ENCODE results near the gene NPW. TPM values are rescaled to one million over a fixed set of nuclear protein-coding genes. Genes with fewer than 3 reads are reported as not detected.

Gene NPW
- total RNA-seq, 1 experiment from 2014 or later, result 7.1 TPM

GRCh38 chr16:2038382-2039231 is 19.0 kb downstream of the NPW start:
- Mint-ChIP-seq H3K27me3 (ENCODE audit: low read depth) (no peaks in the 10 kb centered on the region), H3K4me1 (peaks cover 4 to 11% of the 10 kb centered on the region in 2 experiments; a peak in 3 of 4 replicates), H3K4me3 (no peak overlapping the region), H3K9me3 (no peaks in the 10 kb centered on the region), H3K36me3 (ENCODE audit: insufficient read depth in 1 of 3, low read depth in 3 of 3) (peaks cover 0 to 5% (median 2%) of the 10 kb centered on the region in 3 experiments; a peak in 5 of 7 replicates), H3K27ac (peak overlapping the region in 2 of 3 experiments; percentile 79 to 95; a peak in 3 of 7 replicates)
- no peak overlapping the region for H2AFZ ChIP-seq (ENCODE audit: low read length)
- H4K91ac ChIP-seq (ENCODE audit: insufficient read length, low read depth, low read length), result no peak overlapping the region
- no peak overlapping the region for H2BK15ac ChIP-seq (ENCODE audit: low read depth, low read length)
- H3K9ac ChIP-seq (ENCODE audit: extremely low read depth, insufficient read length, low read length), result no peak overlapping the region
- H3K79me2 ChIP-seq (ENCODE audit: insufficient read depth, low read length), result no peaks in the 10 kb centered on the region
- H2BK12ac ChIP-seq (ENCODE audit: insufficient read length, low read depth, low read length), result no peak overlapping the region
- DNase-seq, result no peak
- no peak for TF ChIP-seq CTCF (conservative IDR thresholded peaks at IDR 0.05)
- H4K5ac ChIP-seq (ENCODE audit: insufficient read length, low read depth, low read length), result no peak overlapping the region
- no peak overlapping the region for H3K56ac ChIP-seq (ENCODE audit: insufficient read length, low read depth, low read length)
- no peak overlapping the region for H4K8ac ChIP-seq (replicated peaks; ENCODE audit: insufficient read length, low read depth, low read length)
- no peak overlapping the region for H2BK20ac ChIP-seq (ENCODE audit: low read depth, low read length, poor library complexity, severe bottlenecking)
- no peak overlapping the region for H3K4me2 ChIP-seq (ENCODE audit: insufficient read depth, insufficient read length, low read length)
- no peaks in the 10 kb centered on the region for H3K4me1 ChIP-seq (ENCODE audit: insufficient read depth, low read length)
- H3K27me3 ChIP-seq (ENCODE audit: insufficient read depth, low read length), result no peaks in the 10 kb centered on the region
- H2BK120ac ChIP-seq (ENCODE audit: low read depth, low read length, poor library complexity, severe bottlenecking), result no peak overlapping the region
- no peak overlapping the region for H3T11ph ChIP-seq (ENCODE audit: low read length)
- no peak overlapping the region for H2AK5ac ChIP-seq (ENCODE audit: insufficient read length, low read length)
- H2BK5ac ChIP-seq (ENCODE audit: insufficient read length, low read length), result no peak overlapping the region
- no peaks in the 10 kb centered on the region for H3K79me1 ChIP-seq (ENCODE audit: insufficient read depth, low read depth, low read length, poor library complexity, severe bottlenecking)
- H3K18ac ChIP-seq (ENCODE audit: insufficient read length, low read depth, low read length), result no peak overlapping the region
- no peaks in the 10 kb centered on the region for H3K23me2 ChIP-seq (ENCODE audit: insufficient read length, low read depth, low read length, poor library complexity, severe bottlenecking)
- no peak overlapping the region for H3K4ac ChIP-seq (ENCODE audit: low read depth, low read length)
- no peaks in the 10 kb centered on the region for H4K20me1 ChIP-seq (ENCODE audit: control insufficient read depth, insufficient read depth, insufficient read length)
- WGBS (ENCODE audit: extremely low coverage, insufficient read length, low lambda C conversion rate), result no CpG with 5 or more reads among the region's 41 CpGs
- H3K14ac ChIP-seq (ENCODE audit: insufficient read depth, low read length), result no peak overlapping the region
- H3K23ac ChIP-seq (ENCODE audit: insufficient read length, low read depth, low read length), result no peak overlapping the region
- H3K9me3 ChIP-seq (ENCODE audit: control insufficient read depth, low read depth, low read length), result no peaks in the 10 kb centered on the region
- H3K27ac ChIP-seq (ENCODE audit: insufficient read length, low read depth, low read length), result no peak overlapping the region

All from H9 (cell line).